HG02884 (cell line): ENCODE results near the gene SLC25A11.

ENCODE experiments used
- ATAC-seq: cut with Tn5 transposase; IDR thresholded peaks from one replicate; pipeline ENCODE4 v1.9.1; 2021; ENCODE audit warnings: mild to moderate bottlenecking, moderate library complexity; ENCODE audit not compliant: unreplicated experiment

The SLC25A11 gene

GRCh38 chr17:4896332-4897197 lies 43.3 kb downstream of the SLC25A11 start:
- ATAC-seq = no peak

- no peak for ATAC-seq
Observed at GRCh38 chr17:4895657-4896331, 44.1 kb downstream of the SLC25A11 start.

GRCh38 chr17:4895121-4895520 lies 44.7 kb downstream of the SLC25A11 start:
- ATAC-seq = no peak

GRCh38 chr17:4893721-4894560 lies 45.9 kb downstream of the SLC25A11 start:
- ATAC-seq = no peak

- ATAC-seq = no peak
Observed at GRCh38 chr17:4893272-4893671, 46.6 kb downstream of the SLC25A11 start.

DNA sequence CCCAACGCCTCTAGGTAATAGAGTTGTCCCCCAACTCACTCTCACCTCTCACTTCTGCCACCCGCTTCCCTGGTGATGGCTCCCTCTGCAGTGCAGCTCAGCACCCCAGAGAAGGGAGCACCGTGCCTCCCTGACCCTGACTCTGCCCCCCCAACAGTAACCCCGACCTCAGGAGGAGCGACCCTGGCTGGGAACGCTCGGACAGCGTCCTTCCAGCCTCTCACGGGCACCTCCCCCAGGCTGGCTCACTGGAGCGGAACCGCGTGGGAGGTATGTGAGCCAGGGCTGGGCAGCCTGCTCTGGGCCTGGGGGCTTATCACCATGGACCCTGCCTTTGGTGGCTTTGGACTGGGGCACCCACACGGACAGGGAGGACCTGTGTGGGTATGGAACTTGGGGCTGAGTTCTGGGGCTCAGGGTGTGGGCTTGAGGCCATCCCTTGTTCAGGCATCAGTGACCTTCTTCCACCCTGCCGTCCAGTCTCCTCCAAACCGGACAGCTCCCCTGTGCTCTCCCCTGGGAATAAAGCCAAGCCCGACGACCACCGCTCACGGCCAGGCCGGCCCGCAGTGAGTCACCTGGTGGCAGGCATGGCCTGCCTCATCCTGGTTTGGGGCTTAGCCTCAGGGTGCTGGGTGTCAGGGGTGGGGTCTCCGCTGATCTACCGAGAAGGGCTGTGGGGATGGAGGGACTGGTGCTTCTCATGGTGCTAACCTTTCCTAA lies 47.2 kb downstream of the SLC25A11 start:
- no peak for ATAC-seq

DNA sequence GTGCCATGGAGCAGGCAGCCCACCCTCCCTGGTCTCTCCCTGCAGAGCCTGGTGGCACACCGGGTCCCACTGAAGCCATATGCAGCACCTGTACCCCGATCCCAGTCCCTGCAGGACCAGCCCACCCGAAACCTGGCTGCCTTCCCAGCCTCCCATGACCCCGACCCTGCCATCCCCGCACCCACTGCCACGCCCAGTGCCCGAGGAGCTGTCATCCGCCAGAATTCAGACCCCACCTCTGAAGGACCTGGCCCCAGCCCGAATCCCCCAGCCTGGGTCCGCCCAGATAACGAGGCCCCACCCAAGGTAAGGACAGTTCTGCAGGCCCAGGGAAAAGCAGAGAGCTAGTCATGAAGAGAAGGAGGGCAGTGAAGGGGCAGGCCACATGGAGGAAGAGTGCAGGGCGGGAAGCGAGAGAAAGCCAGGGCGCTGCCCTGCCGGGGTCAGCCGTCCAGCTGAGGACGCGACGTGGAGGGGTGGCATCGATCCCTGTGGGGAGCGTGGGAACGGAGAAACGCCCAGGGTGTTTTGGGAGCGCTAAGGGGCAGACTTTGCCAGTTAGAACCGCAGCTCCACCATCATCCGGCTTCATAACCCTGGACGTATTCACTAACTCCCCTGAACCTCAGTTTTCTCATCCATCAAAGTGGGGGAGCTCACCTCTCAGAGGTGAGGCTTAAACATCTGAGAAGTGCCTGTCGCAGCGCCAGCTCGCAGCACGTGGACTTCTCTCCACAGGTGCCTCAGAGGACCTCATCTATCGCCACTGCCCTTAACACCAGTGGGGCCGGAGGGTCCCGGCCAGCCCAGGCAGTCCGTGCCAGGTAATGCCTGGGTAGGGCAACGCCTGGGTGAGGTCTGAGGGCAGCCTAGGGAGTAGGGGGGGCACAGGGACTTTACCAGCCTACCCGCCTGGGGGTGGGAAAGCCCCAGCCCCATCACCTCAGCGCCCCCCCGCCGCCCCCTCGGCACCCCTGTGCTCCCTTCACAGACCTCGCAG lies 48.1 kb downstream of the SLC25A11 start:
- ATAC-seq = no peak

DNA sequence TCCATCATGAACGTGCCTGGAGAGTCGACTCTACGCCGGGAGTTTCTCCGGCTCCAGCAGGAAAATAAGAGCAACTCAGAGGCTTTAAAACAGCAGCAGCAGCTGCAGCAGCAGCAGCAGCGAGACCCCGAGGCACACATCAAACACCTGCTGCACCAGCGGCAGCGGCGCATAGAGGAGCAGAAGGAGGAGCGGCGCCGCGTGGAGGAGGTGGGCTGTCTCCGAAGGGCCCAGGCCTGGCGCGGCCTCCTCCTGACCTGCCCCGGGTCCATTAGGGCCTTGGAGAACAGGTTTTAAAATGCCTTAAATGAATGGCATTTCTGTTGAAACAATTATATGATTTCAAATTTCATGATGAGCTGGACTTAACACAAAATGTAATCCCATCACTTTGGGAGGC lies 52.3 kb downstream of the SLC25A11 start:
- ATAC-seq = no peak
